HG03064 (cell line): Measurements from ENCODE around the gene CYP19A1.

Experiments used
- ATAC-seq: cut with Tn5 transposase; IDR thresholded peaks from one replicate; pipeline ENCODE4 v1.9.1; 2021; ENCODE audit warnings: low read depth; ENCODE audit not compliant: unreplicated experiment

Gene CYP19A1

DNA sequence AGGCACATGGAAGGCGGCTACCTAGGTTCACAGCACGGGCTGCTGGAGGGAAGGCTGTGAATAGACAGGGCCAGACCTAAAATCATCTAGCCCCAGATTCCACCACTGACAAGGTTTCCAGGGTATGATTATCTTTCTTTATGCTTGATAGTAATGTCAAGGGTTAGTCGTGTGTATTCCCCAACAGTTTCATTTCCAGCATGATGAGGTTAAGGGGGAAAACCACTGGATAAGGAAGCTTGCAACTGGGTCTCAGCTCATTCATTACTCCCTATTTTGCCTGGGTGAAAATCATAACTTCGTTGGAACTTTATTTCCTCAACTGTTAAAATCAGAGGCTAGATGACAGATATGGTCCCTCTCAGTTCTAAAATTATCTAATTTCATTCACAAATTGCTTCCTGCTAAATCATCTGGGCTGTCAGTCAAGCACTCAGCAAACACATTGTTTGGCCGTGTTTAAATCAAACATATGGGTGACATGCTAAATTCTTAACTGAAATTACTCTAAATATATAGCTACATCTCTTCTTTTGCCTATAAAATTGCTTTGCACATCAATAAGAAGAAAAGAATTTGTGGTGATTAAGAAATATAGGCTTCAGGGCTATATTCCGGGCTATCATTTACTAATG is 111.7 kb downstream of the CYP19A1 start:
- no peak for ATAC-seq

GRCh38 chr15:51224428-51224827 is 114.0 kb downstream of the CYP19A1 start:
- no peak for ATAC-seq

- no peak for ATAC-seq
Measured at GRCh38 chr15:51223771-51224229, 114.6 kb downstream of the CYP19A1 start.

DNA sequence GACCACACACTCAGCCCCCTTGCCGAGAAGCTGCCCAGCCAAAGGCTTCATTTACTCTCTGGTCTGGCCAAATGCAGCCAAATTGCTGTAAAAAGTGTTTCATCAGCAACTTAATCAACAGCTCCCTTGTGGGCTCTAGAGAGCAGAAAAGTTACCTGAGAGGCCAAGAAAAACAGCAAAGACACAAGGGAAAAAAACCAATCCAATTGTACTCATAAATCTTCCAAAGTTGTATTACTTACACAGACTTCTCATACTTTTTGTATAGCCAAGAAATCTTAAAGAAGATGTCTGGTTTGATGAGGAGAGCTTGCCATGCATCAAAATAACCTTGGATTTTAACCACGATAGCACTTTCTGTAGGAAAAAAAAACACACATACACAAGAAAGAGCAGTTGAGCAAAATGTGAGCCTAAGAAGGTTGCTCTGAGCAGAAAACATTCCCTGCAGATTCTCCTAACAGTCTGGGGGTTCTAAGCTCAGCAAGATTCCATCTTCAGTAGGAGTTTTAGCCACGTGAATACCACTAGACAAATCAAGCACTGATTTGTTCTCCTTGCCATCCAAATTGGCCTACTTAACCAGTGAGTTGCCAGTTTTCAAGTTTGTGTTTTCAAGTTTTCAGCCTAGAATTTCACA is 120.0 kb downstream of the CYP19A1 start:
- no peak for ATAC-seq

DNA sequence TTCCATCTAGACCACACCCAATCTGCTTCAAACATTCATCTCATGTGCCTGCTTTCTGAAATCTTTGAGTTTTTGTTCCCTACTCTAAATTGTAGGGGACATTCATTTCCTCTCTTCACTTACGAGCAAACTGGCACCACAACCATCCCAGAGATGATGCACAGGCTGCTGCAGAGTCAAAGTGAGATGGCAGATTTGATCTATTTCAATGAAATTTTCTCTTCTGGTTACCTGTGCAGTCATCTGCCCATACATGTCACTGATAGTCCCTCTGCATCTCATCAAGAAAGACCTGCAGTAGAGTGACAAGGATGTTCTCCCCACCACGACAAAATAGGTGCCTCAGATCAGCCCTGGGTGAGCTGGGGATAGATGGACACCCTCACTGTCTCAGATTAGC is 125.5 kb downstream of the CYP19A1 start:
- no peak for ATAC-seq

DNA sequence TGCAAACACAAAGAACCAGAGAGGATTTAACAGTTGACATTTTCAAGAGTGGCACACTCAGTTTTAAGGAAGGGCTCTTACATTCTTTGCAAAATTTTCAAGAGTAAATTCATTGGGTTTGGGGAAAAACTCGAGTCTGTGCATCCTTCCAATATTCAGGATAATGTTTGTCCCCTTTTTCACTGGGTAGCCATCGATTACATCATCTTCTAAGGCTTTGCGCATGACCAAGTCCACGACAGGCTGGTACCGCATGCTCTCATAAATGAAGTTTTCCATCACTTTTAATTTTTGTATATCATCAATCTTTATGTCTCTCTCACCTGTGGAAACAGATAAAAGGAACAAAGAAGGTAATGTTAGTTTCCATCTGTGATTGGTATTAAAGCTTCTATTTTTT is 126.2 kb downstream of the CYP19A1 start:
- ATAC-seq = no peak

DNA sequence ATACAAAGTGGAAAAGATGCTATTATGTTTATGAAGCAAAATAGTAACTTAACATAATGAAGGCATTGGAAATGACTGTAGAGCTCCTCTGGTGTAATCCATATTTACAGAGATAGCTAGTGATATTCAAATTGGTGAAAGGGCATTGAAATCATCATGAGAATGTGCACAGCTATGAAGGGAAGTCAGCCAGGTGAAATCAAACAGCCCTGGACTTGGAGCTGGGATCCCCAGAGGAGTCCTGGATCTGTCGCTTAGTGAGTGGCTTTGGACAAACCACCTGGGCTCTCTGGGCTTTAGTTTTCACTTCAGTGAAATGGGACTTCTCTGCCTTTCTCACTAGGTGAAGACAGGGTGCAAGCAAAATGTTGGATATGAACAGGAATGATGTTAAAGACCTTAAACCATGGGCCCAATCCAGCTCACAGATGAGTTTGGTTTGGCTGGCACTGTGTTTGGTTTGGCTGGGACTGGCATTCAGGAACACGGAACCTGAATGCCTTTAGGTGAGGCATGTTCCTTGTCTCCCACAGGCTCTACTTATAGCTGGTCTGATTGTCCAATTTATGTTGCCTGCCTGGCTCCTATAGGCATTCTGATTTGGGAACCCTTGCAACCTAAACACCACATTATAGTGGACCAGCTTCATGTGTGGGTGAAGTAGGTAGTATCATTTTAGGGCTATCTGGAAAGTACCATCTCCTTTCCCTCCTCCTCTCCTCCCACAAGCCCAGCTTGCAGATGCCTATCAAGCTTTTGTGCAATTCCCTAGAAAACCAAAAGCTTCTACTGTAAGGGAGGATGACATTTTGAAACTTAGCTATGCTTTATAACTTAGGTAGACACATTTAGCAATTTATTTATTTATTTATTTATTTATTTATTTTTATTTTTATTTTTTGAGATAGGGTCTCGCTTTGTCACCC is 133.1 kb downstream of the CYP19A1 start:
- ATAC-seq = no peak

DNA sequence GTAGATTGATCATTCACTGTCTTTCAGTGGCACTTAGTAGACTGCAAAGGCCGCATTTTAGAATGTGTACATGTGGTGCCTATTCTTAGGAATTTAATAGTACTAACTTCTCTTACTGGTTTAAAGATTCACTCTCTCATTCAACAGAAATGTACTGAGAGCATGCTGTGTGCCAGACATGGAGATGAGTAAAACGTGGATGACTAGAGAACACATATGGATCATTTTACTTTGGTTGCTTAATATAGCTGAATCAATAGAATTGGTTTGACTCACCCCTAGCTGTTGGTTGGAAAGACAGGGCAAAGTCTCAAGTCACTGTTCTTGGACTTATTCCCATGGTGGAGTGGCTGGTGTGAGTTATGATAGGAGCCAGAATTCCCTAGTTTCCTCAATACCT is 134.6 kb downstream of the CYP19A1 start:
- ATAC-seq = no peak

GRCh38 chr15:51202783-51203182 is 135.6 kb downstream of the CYP19A1 start:
- no peak for ATAC-seq

- no peak for ATAC-seq
Measured at GRCh38 chr15:51201581-51201980, 136.8 kb downstream of the CYP19A1 start.

GRCh38 chr15:51200792-51201191 is 137.6 kb downstream of the CYP19A1 start:
- no peak for ATAC-seq

- no peak for ATAC-seq
Measured at GRCh38 chr15:51199541-51199940, 138.9 kb downstream of the CYP19A1 start.

DNA sequence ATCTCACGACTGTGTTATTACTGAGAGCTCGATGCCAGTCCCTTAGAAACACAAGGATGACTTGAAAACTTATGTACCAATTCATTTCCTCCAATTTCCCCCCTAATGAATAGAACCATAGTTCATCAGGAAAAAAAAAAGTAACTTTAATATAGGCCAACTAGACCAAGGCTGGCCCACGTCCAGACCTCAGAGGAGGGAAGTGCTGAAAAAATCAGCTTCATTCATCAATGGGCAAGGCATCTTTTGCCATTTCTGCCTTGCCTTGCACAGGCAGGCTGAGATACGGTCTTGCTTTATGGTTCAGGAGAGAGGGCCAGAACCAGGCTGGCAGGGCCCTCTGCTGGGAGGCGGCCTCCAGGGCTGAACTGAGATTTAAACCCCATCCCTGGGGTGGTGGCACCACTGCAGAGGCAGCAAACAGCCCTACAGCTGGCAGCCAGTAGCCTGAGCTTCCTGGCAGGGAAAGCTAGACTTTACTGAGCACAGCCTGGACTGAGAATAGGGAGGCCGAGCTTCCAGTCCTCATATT is 139.6 kb downstream of the CYP19A1 start:
- ATAC-seq = no peak

DNA sequence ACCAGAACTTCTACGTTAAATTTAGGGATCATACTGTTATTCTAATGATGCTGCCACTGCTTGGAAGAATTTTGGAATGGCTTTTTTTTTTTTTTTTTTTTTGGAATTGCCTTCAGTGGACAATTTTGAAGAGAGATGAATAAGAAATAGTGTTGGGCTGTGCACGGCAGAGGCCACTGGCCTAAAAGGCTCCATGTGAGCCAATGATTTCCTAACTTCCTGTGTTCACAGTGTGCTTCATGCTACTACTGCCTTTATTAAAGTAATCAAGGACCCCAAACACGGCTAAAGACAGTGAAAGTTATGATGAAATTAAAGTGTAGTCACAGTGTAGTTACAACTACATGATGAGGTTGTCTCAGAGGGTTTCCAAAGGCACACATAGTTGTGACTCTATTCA is 142.9 kb downstream of the CYP19A1 start:
- no peak for ATAC-seq

- no peak for ATAC-seq
Measured at GRCh38 chr15:51193979-51194378, 144.4 kb downstream of the CYP19A1 start.

DNA sequence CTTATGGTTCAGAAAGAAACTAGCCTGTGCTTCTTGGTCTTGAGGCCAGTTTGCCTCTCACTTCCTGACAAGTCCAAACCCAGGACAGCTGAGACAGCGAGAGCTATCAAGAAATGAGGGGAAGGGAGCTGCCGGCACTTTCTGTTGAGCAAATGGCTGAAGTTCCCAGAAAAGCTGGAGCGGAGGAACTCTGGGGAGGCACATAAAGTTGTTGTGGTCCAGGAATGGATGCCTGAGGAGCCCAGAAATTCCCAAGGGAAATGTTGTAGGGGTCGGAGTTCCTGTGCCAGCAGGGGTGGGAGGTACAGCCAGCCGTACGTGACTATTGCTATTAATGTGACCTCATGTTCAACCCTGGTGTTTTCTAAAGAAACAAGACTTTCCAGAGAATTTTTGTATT is 144.9 kb downstream of the CYP19A1 start:
- ATAC-seq = no peak

- peak; percentile 69 for ATAC-seq
Measured at GRCh38 chr15:51192521-51193280, 145.7 kb downstream of the CYP19A1 start.

DNA sequence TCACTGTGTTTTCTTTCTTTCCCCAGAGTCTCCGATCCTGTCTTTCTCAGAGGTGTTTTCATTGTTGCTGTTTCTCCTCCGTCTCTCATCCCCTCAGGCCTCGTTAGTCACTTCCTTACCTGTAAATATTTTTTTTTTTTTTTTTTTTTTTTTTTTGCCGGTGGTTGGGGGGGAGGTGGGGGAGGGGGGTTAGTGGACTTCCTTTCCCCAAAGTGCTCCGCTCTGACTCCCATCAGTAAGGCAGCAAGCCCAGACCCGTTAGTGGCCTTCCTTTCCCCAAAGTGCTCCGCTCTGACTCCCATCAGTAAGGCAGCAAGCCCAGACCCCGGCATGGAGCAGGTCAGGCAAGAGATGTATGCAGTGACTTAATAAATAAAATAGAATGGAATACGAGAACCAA is 146.6 kb downstream of the CYP19A1 start:
- no peak for ATAC-seq

DNA sequence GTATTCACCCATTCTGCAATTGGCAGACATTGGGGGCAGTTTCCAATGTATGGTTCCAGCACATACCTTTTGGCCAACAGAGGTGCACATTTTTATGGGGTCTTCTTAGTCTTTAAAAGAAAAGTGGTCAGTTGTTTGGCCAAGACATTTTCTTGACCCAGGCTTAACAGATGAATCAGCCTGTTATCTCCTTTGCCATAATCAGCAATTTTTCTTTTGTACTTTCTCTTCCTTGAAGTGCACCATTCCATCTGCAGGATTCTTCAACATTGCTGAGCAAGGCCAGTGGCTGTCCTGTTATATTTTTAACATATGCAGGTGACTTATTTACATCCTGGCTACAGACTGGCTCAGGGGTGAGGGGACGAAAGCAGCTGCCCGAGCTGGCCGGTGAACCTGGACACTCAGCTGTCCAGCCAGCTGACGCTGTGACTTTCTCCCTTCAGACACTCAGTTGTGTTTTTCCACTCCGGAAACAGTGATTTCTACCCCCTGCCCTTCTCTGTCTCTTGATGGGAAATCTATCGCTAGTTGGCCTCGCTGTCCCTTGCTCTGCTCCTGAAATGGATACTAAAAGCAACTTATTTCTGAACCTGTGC is 147.2 kb downstream of the CYP19A1 start:
- ATAC-seq = no peak

GRCh38 chr15:51190424-51191068 is 147.8 kb downstream of the CYP19A1 start:
- ATAC-seq = no peak
